HEK293 (cell line): ENCODE results near the gene KCNF1.

ENCODE experiments used
- CTCF ChIA-PET: fragments of 350-600 bp; formaldehyde crosslinking; extraction: SDS; loops from one replicate; lab custom pipeline; 2021; ENCODE audit warnings: antibody characterized with exemption; lab: Yijun Ruan, JAX
- POLR2A ChIA-PET: fragments of 300-600 bp; formaldehyde crosslinking; extraction: SDS; loops from one replicate; lab custom pipeline; 2020; ENCODE audit warnings: antibody characterized with exemption, inconsistent platforms; lab: Yijun Ruan, JAX
- H3K27ac ChIP-seq: fragments of 200-500 bp; sonication (Bioruptor generic); 2 replicates; pipeline ENCODE4 v1.5.1; 2014; ENCODE audit warnings: low read depth, low read length, control low read depth, inconsistent platforms; ENCODE audit errors: extremely low read depth
- H3K36me3 ChIP-seq, 2 experiments: fragments of 200-500 bp in 1 of 2; sonication (Bioruptor generic) in 1 of 2; 1 replicate in 1 of 2; 2 replicates in 1 of 2; pipeline ENCODE4 v1.5.1; 2014 to 2017; ENCODE audit warnings: inconsistent platforms in 2 of 2, low read length in 2 of 2; ENCODE audit not compliant: control insufficient read depth in 2 of 2, insufficient read depth in 1 of 2
- H3K4me1 ChIP-seq: fragments of 200-500 bp; sonication (Bioruptor generic); 2 replicates; pipeline ENCODE4 v1.5.1; 2014; ENCODE audit warnings: mild to moderate bottlenecking, low read length, inconsistent platforms; ENCODE audit not compliant: control insufficient read depth, insufficient read depth
- H3K4me3 ChIP-seq: 2 replicates; pipeline ENCODE4 v1.5.1; 2011; ENCODE audit warnings: low read depth, mild to moderate bottlenecking, control low read depth, low read length, moderate library complexity
- H3K9me3 ChIP-seq: fragments of 200-500 bp; sonication (Bioruptor generic); 2 replicates; pipeline ENCODE4 v1.5.1; 2014; ENCODE audit warnings: low read depth, low read length, inconsistent platforms; ENCODE audit not compliant: control insufficient read depth, insufficient read depth
- KLF1 ChIP-seq: fragments of 450-650 bp; formaldehyde crosslinking; IDR thresholded peaks from 2 replicates; pipeline ENCODE4 v1.5.1; 2016; ENCODE audit warnings: missing biosample characterization, missing genetic modification characterization
- SCRT2 ChIP-seq: fragments of 450-650 bp; formaldehyde crosslinking; IDR thresholded peaks from 2 replicates; pipeline ENCODE4 v1.5.1; 2016; ENCODE audit warnings: missing biosample characterization, missing genetic modification characterization
- YY1 ChIP-seq: fragments of 450-650 bp; formaldehyde crosslinking; IDR thresholded peaks from 2 replicates; pipeline ENCODE4 v1.5.1; 2018; ENCODE audit warnings: missing biosample characterization, missing genetic modification characterization
- ZBTB17 ChIP-seq: fragments of 450-650 bp; formaldehyde crosslinking; IDR thresholded peaks from 2 replicates; pipeline ENCODE4 v1.5.1; 2016; ENCODE audit warnings: missing biosample characterization, missing genetic modification characterization
- ZIC2 ChIP-seq: fragments of 450-650 bp; formaldehyde crosslinking; IDR thresholded peaks from 2 replicates; pipeline ENCODE4 v1.5.1; 2016; ENCODE audit warnings: missing biosample characterization, missing genetic modification characterization
- ZNF423 ChIP-seq: fragments of 450-650 bp; formaldehyde crosslinking; IDR thresholded peaks from 2 replicates; pipeline ENCODE4 v1.5.1; 2016; ENCODE audit warnings: missing biosample characterization, missing genetic modification characterization
- ZNF529 ChIP-seq: fragments of 450-650 bp; formaldehyde crosslinking; IDR thresholded peaks from 2 replicates; pipeline ENCODE4 v1.5.1; 2017; ENCODE audit warnings: missing genetic modification characterization, missing biosample characterization; ENCODE audit not compliant: insufficient replicate concordance
- ZNF654 ChIP-seq: fragments of 450-650 bp; formaldehyde crosslinking; IDR thresholded peaks from 2 replicates; pipeline ENCODE4 v1.5.1; 2016; ENCODE audit warnings: low read depth, missing biosample characterization, missing genetic modification characterization
- TF ChIP-seq, protein P1 (sequence below): sonication (generic); formaldehyde crosslinking; IDR thresholded peaks from 2 replicates; pipeline ENCODE4 v1.8.1; 2022; ENCODE audit warnings: mild to moderate bottlenecking, moderate library complexity, missing genetic modification reagents
- TF ChIP-seq, protein P2 (sequence below): fragments of 450-650 bp; formaldehyde crosslinking; IDR thresholded peaks from 2 replicates; pipeline ENCODE4 v1.5.1; 2017; ENCODE audit warnings: missing biosample characterization, mild to moderate bottlenecking, missing genetic modification characterization, moderate library complexity
- TF ChIP-seq, protein P3 (sequence below): fragments of 450-650 bp; formaldehyde crosslinking; IDR thresholded peaks from 2 replicates; pipeline ENCODE4 v1.5.1; 2016; ENCODE audit warnings: missing biosample characterization, missing genetic modification characterization
- TF ChIP-seq, protein P4 (sequence below): fragments of 450-650 bp; formaldehyde crosslinking; IDR thresholded peaks from 2 replicates; pipeline ENCODE4 v1.5.1; 2016; ENCODE audit warnings: missing biosample characterization, missing genetic modification characterization
- TF ChIP-seq, protein P5 (sequence below): fragments of 450-650 bp; formaldehyde crosslinking; IDR thresholded peaks from 2 replicates; pipeline ENCODE4 v1.5.1; 2016; ENCODE audit warnings: missing biosample characterization, missing genetic modification characterization
- TF ChIP-seq, protein P6 (sequence below): fragments of 450-650 bp; formaldehyde crosslinking; IDR thresholded peaks from 2 replicates; pipeline ENCODE4 v1.5.1; 2016; ENCODE audit warnings: missing biosample characterization, missing genetic modification characterization

The KCNF1 gene

DNA sequence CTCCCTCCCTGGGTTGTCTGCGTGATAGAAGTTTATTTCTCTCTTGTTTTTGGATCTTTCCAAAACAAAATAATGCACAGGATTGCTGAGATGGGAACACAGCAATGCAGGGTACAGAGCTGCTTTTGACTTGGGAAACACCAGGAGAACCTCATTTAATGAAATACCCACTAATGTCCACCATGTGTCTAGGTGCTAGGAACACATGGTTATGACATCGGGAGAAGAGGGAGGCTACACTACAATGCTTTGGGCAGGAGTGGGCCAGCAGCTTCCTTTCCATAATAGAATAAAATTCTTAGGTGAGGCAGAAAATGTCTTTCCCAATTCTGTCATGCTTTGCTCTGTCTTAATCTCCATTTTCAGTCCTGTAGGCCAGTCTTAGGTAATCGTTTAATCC is 29.2 kb upstream of the KCNF1 start (continued):
- TF ChIP-seq, protein P1, sequence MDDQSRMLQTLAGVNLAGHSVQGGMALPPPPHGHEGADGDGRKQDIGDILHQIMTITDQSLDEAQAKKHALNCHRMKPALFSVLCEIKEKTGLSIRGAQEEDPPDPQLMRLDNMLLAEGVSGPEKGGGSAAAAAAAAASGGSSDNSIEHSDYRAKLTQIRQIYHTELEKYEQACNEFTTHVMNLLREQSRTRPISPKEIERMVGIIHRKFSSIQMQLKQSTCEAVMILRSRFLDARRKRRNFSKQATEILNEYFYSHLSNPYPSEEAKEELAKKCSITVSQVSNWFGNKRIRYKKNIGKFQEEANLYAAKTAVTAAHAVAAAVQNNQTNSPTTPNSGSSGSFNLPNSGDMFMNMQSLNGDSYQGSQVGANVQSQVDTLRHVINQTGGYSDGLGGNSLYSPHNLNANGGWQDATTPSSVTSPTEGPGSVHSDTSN (CRISPR knock-in tag): no peak
- TF ChIP-seq, protein P2, sequence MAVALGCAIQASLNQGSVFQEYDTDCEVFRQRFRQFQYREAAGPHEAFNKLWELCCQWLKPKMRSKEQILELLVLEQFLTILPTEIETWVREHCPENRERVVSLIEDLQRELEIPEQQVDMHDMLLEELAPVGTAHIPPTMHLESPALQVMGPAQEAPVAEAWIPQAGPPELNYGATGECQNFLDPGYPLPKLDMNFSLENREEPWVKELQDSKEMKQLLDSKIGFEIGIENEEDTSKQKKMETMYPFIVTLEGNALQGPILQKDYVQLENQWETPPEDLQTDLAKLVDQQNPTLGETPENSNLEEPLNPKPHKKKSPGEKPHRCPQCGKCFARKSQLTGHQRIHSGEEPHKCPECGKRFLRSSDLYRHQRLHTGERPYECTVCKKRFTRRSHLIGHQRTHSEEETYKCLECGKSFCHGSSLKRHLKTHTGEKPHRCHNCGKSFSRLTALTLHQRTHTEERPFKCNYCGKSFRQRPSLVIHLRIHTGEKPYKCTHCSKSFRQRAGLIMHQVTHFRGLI (tag by site-specific recombination): no peak
- no peak for TF ChIP-seq ZNF654 (tag by site-specific recombination)

DNA sequence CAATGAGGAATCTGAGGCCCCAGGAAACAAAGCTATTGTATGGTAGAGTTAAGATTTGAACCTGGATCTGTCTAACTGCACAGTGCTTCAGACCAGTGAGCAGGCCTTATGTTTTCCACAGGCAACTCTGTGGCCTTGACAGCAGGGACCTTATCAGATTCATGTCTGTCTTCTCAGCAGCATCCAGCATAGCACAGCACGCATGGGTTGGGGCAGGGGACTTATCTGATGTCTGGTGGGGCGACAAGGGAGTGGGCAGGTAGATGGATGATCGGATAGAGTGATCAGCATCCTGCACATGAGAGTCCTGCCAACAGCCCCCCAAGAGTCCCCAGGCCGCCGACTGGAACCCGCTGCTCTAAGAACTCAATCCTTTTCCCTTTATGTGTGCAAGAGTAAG is 28.7 kb upstream of the KCNF1 start:
- Histone ChIP-seq H3K27ac (no peak overlapping the region), H3K4me3 (no peak overlapping the region)
- TF ChIP-seq, protein P3, sequence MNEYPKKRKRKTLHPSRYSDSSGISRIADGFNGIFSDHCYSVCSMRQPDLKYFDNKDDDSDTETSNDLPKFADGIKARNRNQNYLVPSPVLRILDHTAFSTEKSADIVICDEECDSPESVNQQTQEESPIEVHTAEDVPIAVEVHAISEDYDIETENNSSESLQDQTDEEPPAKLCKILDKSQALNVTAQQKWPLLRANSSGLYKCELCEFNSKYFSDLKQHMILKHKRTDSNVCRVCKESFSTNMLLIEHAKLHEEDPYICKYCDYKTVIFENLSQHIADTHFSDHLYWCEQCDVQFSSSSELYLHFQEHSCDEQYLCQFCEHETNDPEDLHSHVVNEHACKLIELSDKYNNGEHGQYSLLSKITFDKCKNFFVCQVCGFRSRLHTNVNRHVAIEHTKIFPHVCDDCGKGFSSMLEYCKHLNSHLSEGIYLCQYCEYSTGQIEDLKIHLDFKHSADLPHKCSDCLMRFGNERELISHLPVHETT (tag by site-specific recombination): no peak
- TF ChIP-seq, protein P4, sequence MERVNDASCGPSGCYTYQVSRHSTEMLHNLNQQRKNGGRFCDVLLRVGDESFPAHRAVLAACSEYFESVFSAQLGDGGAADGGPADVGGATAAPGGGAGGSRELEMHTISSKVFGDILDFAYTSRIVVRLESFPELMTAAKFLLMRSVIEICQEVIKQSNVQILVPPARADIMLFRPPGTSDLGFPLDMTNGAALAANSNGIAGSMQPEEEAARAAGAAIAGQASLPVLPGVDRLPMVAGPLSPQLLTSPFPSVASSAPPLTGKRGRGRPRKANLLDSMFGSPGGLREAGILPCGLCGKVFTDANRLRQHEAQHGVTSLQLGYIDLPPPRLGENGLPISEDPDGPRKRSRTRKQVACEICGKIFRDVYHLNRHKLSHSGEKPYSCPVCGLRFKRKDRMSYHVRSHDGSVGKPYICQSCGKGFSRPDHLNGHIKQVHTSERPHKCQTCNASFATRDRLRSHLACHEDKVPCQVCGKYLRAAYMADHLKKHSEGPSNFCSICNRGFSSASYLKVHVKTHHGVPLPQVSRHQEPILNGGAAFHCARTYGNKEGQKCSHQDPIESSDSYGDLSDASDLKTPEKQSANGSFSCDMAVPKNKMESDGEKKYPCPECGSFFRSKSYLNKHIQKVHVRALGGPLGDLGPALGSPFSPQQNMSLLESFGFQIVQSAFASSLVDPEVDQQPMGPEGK (tag by site-specific recombination): no peak
- TF ChIP-seq, protein P5, sequence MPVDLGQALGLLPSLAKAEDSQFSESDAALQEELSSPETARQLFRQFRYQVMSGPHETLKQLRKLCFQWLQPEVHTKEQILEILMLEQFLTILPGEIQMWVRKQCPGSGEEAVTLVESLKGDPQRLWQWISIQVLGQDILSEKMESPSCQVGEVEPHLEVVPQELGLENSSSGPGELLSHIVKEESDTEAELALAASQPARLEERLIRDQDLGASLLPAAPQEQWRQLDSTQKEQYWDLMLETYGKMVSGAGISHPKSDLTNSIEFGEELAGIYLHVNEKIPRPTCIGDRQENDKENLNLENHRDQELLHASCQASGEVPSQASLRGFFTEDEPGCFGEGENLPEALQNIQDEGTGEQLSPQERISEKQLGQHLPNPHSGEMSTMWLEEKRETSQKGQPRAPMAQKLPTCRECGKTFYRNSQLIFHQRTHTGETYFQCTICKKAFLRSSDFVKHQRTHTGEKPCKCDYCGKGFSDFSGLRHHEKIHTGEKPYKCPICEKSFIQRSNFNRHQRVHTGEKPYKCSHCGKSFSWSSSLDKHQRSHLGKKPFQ: no peak
- TF ChIP-seq SCRT2 (tag by site-specific recombination) (no peak), KLF1 (tag by site-specific recombination) (no peak), ZNF529 (no peak), ZNF423 (tag by site-specific recombination) (no peak), ZBTB17 (tag by site-specific recombination) (no peak)
- TF ChIP-seq, protein P6, sequence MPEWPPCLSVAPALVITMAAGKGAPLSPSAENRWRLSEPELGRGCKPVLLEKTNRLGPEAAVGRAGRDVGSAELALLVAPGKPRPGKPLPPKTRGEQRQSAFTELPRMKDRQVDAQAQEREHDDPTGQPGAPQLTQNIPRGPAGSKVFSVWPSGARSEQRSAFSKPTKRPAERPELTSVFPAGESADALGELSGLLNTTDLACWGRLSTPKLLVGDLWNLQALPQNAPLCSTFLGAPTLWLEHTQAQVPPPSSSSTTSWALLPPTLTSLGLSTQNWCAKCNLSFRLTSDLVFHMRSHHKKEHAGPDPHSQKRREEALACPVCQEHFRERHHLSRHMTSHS (tag by site-specific recombination): no peak
- TF ChIP-seq, all 188 proteins: peak for 0
- Histone ChIP-seq H3K9me3 (no peaks in the 10 kb centered on the region), H3K36me3 (no peaks in the 10 kb centered on the region), H3K4me1 (no peaks in the 10 kb centered on the region)
- CTCF ChIA-PET: interaction anchor here (0.8 kb wide), 1 partner anchor 18 kb away, joined by 4 read pairs; no protein-coding TSS in a partner anchor
- POLR2A ChIA-PET: no interaction called here

DNA sequence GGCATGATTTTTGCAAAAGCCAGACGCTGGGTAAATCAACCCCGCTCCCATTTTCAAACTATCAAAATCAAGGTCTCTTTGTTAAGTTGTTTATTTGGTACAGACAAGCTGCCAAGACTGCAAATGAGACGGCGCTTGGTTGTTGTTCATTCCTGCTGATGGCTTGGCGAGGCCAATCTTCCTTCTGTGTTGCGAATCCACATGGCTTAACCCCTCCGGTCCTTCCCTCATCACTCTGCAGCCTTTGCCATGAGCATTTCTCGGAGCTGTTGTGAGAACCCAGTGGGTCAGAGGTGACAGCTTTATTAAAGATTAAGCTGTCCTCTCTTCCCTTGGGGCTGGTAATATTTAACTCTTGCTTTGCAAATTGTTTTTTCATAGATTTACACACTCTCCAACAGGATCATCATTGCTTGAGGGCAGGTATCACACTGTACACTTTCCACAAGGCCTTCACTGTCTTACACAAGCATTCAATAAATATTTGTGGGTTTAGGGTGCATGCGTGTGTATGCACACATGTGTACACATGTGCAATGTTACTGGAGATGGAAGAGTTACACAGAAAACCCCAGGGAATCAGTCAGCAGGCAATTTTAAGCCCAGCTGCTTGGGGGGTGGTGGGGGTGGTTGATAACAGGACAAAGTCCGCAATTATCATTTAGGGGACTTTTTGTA is 27.8 kb upstream of the KCNF1 start:
- CTCF ChIA-PET: interaction anchor here (1.0 kb wide), 1 partner anchor 30 kb away, joined by 3 read pairs; no protein-coding TSS in a partner anchor
- no peaks in the 10 kb centered on the region for H3K36me3 ChIP-seq
- H3K4me1 ChIP-seq: no peaks in the 10 kb centered on the region
- no peak overlapping the region for H3K4me3 ChIP-seq
- no peaks in the 10 kb centered on the region for H3K9me3 ChIP-seq
- TF ChIP-seq YY1 (no peak), ZIC2 (tag by site-specific recombination) (0 out of 2 replicates have a peak, but pooled peaks have one; percentile 24)
- no peak overlapping the region for H3K27ac ChIP-seq
- POLR2A ChIA-PET: no interaction called here
